Esophagus muscularis mucosa (tissue), 3 donors: Measurements from ENCODE around the gene NFATC4.

Source experiments
- CTCF ChIP-seq, 3 experiments: fragments of 200-600 bp in 2 of 3; fragments of 450-650 bp in 1 of 3; sonication (generic) in 2 of 3; IDR thresholded peaks; one replicate each; pipeline ENCODE4 v1.5.1; 2017 to 2019; ENCODE audit warnings: antibody characterized with exemption in 3 of 3, mild to moderate bottlenecking in 2 of 3, moderate library complexity in 1 of 3
- POLR2A ChIP-seq: fragments of 450-650 bp; IDR thresholded peaks from one replicate; pipeline ENCODE4 v1.6.1; 2017; ENCODE audit warnings: antibody characterized with exemption, moderate library complexity, mild to moderate bottlenecking, low read depth

DNA sequence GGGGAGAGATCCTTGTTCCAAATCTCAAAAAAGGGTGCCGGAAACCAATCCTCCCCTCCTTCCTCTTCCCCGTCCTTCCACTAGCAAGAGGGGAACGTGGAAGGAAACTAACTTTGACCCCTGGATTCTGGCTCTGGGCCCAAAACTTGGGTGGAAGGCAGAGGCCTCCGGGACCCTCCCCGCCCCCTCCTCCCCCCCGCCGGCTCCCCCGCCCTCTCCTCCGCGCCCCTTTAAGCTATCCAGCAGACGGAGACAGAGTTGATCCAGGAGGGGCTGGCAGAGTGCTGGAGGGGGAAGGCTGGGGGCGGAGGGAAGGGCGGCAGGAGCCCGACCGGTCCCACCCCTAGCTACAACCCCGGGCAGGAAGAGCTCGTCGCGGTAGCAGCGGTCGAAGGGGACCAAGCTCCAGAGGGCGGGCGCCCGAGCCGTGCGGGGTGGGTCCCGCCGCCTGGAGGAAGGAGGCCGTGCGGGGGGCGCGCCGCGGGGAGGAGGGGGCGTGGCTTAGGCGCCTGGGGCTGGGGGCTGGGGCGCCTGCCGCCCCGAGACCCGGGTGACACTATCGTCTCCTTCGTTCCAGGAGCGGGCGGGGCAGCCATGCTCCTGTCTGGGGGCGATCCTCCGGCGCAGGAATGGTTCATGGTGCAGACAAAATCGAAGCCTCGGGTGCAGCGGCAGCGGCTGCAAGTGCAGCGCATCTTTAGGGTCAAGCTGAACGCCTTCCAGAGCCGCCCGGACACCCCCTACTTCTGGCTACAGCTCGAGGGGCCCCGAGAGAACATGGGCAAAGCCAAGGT, 30.9 kb downstream of the NFATC4 start, which contains the start of gene NYNRIN:
- TF ChIP-seq CTCF (IDR thresholded peaks at IDR 0.05) = no peak
- TF ChIP-seq POLR2A = no peak
